Common myeloid progenitor, CD34-positive (primary cell): ENCODE data around the gene TRIM17.

ENCODE experiments used
- CTCF ChIA-PET: fragments of 350-600 bp; sonication (Branson Sonifier 250); formaldehyde crosslinking; loops from one replicate; lab custom pipeline; 2021; ENCODE audit warnings: antibody characterized with exemption; lab: Charles Lee
- POLR2A ChIA-PET: fragments of 350-600 bp; sonication (Branson Sonifier 250); formaldehyde crosslinking; loops from one replicate; lab custom pipeline; 2021; ENCODE audit warnings: antibody characterized with exemption; lab: Charles Lee
- DNase-seq, 3 donors: peaks; one replicate each; pipeline versions ENCODE4 v3.0.0 to v3.0.0-alpha.2; 2013
- H3K27ac ChIP-seq, 2 experiments: 1 replicate in 1 of 2; 2 replicates in 1 of 2; pipeline ENCODE4 v1.7.0; 2013; ENCODE audit warnings: inconsistent platforms in 2 of 2, low read length in 2 of 2, mild to moderate bottlenecking in 2 of 2, low read depth in 1 of 2, moderate library complexity in 1 of 2; ENCODE audit not compliant: severe bottlenecking in 2 of 2, insufficient read depth in 1 of 2, poor library complexity in 1 of 2
- H3K27me3 ChIP-seq, 5 experiments: replicated peaks in 2 of 5; 1 replicate in 3 of 5; 2 replicates in 2 of 5; pipeline versions ENCODE4 v1.6.1 to v1.7.0; 2013; ENCODE audit warnings: low read length in 4 of 5, mild to moderate bottlenecking in 2 of 5, moderate library complexity in 2 of 5, inconsistent platforms in 1 of 5; ENCODE audit not compliant: insufficient read depth in 5 of 5, control insufficient read depth in 4 of 5
- H3K36me3 ChIP-seq, 4 experiments: 1 replicate in 2 of 4; 2 replicates in 2 of 4; pipeline versions ENCODE4 v1.6.1 to v1.7.0; 2013; ENCODE audit warnings: low read length in 3 of 4, control low read depth in 1 of 4, mild to moderate bottlenecking in 1 of 4; ENCODE audit not compliant: control insufficient read depth in 4 of 4, insufficient read depth in 4 of 4
- H3K4me1 ChIP-seq, 4 experiments: 1 replicate in 3 of 4; 2 replicates in 1 of 4; pipeline versions ENCODE4 v1.6.1 to v1.7.1; 2013; ENCODE audit warnings: low read length in 3 of 4, mild to moderate bottlenecking in 3 of 4, control low read depth in 1 of 4, inconsistent platforms in 1 of 4, moderate library complexity in 1 of 4; ENCODE audit not compliant: control insufficient read depth in 4 of 4, insufficient read depth in 4 of 4; ENCODE audit errors: control extremely low read depth in 1 of 4
- H3K4me3 ChIP-seq, 7 experiments: 1 replicate in 4 of 7; 2 replicates in 3 of 7; pipeline versions ENCODE4 v1.5.1 to v1.7.0; 2013; ENCODE audit warnings: mild to moderate bottlenecking in 7 of 7, low read length in 6 of 7, moderate library complexity in 6 of 7, inconsistent platforms in 2 of 7, low read depth in 2 of 7, control low read depth in 1 of 7; ENCODE audit not compliant: insufficient read depth in 4 of 7, control insufficient read depth in 1 of 7; ENCODE audit errors: extremely low read depth in 1 of 7
- H3K9me3 ChIP-seq, 5 experiments: 1 replicate in 4 of 5; 2 replicates in 1 of 5; pipeline versions ENCODE4 v1.6.1 to v1.7.1; 2013; ENCODE audit warnings: low read length in 4 of 5, mild to moderate bottlenecking in 2 of 5, inconsistent platforms in 1 of 5, low read depth in 1 of 5, moderate library complexity in 1 of 5; ENCODE audit not compliant: control insufficient read depth in 4 of 5, insufficient read depth in 2 of 5; ENCODE audit errors: control extremely low read depth in 1 of 5
- WGBS: methylation state at CpG from one replicate; pipeline ENCODE4 v1.1.5; 2013; ENCODE audit not compliant: insufficient coverage; 5-methylcytosine and 5-hydroxymethylcytosine counted together

Gene TRIM17

GRCh38 chr1:228448372-228448771, 31.7 kb upstream of the TRIM17 start:
- peaks cover 7 to 25% (median 21%) of the 10 kb centered on the region in 5 experiments for H3K27me3 ChIP-seq
- H3K9me3 ChIP-seq = no peaks in the 10 kb centered on the region
- WGBS = 100% methylated on average over 3 of the region's 6 CpGs
- ChIA-PET POLR2A (no interaction called here), CTCF (interaction anchor here (2.5 kb wide), 1 partner anchor 10 kb away, joined by 6 read pairs; a partner anchor contains a TSS)
- H3K4me3 ChIP-seq = no peak overlapping the region
- peaks cover 0 to under 1% (median 0%) of the 10 kb centered on the region in 4 experiments for H3K36me3 ChIP-seq
- peaks cover 0 to 16% (median 12%) of the 10 kb centered on the region in 4 experiments for H3K4me1 ChIP-seq
- no peak for DNase-seq
- H3K27ac ChIP-seq = no peak overlapping the region

- no peak for DNase-seq
- 80% methylated on average over 11 of the region's 15 CpGs for WGBS
- CTCF ChIA-PET = no interaction called here
- Histone ChIP-seq H3K4me3 (no peak overlapping the region), H3K36me3 (no peaks in the 10 kb centered on the region), H3K9me3 (no peaks in the 10 kb centered on the region), H3K27me3 (peaks cover 7 to 25% (median 22%) of the 10 kb centered on the region in 5 experiments), H3K27ac (no peak overlapping the region), H3K4me1 (peaks cover 0 to 13% (median 10%) of the 10 kb centered on the region in 4 experiments)
- POLR2A ChIA-PET = no interaction called here
These were observed 30.2 kb upstream of the TRIM17 start for GRCh38 chr1:228446852-228447251.

DNA sequence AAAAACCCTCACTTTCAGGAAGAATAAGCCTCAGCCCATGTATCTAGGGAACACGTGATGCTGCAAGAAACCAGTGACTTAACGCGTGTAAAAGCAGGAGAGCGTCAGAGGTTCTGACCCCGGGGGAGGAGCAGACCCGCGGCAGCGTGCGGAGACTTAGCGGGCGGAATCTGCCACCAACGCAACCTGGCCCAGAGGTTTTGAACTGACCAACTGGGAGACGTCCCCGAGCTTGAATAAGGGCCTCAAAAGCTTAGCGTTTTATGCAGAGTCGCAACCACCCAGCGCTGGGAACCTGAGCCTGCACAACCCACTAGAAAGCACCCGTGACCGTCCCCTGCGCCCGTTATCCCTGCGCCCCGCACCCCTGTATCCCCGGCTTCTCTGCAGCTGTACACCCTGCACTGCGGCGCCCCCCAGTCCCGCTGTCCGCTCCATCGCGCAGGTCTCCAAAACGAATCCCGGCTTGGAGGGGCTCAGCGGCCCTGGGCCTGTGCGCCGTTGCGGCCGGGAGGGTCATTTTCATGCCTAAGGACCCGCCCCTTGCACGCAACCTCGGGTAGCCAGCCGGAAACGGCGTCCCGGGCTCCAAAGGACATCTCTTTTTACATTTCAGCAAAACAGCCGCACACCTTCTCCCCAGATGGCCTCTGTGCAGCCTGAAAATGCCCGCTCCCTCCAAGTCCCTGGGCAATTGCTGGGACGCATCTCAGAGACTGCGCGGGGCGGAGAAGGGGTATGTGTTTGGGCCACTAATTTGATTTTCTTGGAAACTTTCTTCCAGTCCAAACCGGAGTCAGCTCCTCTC, 29.4 kb upstream of the TRIM17 start:
- peak in 2 of 3 donors; percentile 52 to 67 for DNase-seq
- H3K27me3 ChIP-seq = peaks cover 7 to 26% (median 22%) of the 10 kb centered on the region in 5 experiments
- CTCF ChIA-PET = interaction anchor here (1.5 kb wide), 1 partner anchor 10 kb away, joined by 5 read pairs; no protein-coding TSS in a partner anchor
- H3K4me3 ChIP-seq = peak overlapping the region; percentile 44 to 68 (median 57)
- H3K36me3 ChIP-seq = no peaks in the 10 kb centered on the region
- WGBS = 9% methylated on average over 47 of the region's 51 CpGs
- H3K27ac ChIP-seq = no peak overlapping the region
- H3K4me1 ChIP-seq = peaks cover 0 to 13% (median 10%) of the 10 kb centered on the region in 4 experiments
- H3K9me3 ChIP-seq = no peaks in the 10 kb centered on the region
- POLR2A ChIA-PET = no interaction called here

DNA sequence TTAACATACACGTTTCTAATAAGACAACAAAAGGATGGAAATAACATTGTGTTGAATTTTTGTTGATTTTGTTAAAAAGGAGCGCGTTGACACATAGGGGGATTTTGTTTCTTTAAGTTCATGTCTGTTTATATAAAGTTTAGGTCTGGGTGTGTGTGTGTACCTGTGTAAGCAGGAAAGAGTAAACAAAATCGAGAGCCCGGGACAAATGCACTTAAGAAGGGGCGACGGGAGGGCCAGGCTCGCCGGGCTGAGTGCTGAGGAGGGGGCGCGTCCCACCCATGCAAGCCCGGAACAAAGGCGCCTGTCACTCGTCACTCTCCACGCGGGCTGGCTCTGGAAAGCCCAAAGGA, 28.8 kb upstream of the TRIM17 start:
- DNase-seq = no peak
- ChIA-PET CTCF (interaction anchor here (1.5 kb wide), 1 partner anchor 10 kb away, joined by 5 read pairs; no protein-coding TSS in a partner anchor), POLR2A (no interaction called here)
- H3K9me3 ChIP-seq = no peaks in the 10 kb centered on the region
- peak overlapping the region; percentile 44 to 68 (median 57) for H3K4me3 ChIP-seq
- H3K27me3 ChIP-seq = peaks cover 7 to 26% (median 22%) of the 10 kb centered on the region in 5 experiments
- no peak overlapping the region for H3K27ac ChIP-seq
- WGBS = 10% methylated on average over 15 of the region's 16 CpGs
- no peaks in the 10 kb centered on the region for H3K36me3 ChIP-seq
- H3K4me1 ChIP-seq = peaks cover 0 to 13% (median 10%) of the 10 kb centered on the region in 4 experiments

GRCh38 chr1:228443395-228443794, 26.7 kb upstream of the TRIM17 start:
- DNase-seq = no peak
- Histone ChIP-seq H3K4me3 (no peak overlapping the region), H3K4me1 (peaks cover 0 to 13% (median 10%) of the 10 kb centered on the region in 4 experiments), H3K36me3 (no peaks in the 10 kb centered on the region), H3K27me3 (peaks cover 7 to 27% (median 22%) of the 10 kb centered on the region in 5 experiments), H3K27ac (no peak overlapping the region), H3K9me3 (no peaks in the 10 kb centered on the region)
- ChIA-PET POLR2A (interaction anchor here (0.6 kb wide), 1 partner anchor 307 kb away, joined by 3 read pairs; no protein-coding TSS in a partner anchor), CTCF (no interaction called here)

DNA sequence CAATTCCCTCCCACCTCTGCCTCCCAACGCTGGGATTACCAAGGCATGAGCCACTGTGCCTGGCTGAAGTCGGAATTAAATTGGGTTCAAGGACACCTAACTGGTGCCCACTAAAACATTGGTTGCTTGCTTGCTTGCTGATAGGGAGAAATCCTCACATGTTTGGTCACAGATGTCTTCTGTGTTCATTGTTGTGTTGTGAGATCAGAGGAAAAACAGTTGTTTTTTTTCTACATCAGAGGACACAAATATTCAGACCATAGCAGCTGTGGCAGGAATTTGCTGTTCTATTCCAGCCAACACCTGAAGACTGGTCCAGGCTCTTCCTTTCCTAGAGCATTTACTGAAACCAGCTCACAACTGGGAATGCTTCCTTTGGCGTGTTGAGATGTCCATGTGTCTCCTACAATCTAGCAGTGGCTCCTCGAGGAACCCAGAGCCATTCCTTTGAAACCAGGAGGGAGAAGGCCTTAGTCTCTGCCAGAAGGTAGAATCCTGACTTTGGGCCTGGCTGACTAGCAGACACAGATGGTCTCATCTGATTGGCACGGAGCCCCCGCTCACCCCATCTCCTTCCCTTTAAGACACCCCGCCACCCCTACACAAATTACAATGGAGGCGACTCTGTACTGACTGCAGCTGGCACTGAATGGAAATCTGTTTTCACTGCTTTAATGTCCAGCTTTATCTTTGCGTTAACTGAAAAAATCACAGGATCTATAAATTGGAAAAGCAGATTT, 24.3 kb upstream of the TRIM17 start:
- no peaks in the 10 kb centered on the region for H3K9me3 ChIP-seq
- no peak for DNase-seq
- no peak overlapping the region for H3K4me3 ChIP-seq
- no peak overlapping the region for H3K27ac ChIP-seq
- H3K27me3 ChIP-seq = peaks cover 5 to 22% (median 17%) of the 10 kb centered on the region in 5 experiments
- ChIA-PET CTCF (no interaction called here), POLR2A (no interaction called here)
- WGBS = 96% methylated on average over 8 of the region's 9 CpGs
- no peaks in the 10 kb centered on the region for H3K36me3 ChIP-seq
- H3K4me1 ChIP-seq = peaks cover 0 to 8% (median 7%) of the 10 kb centered on the region in 4 experiments
